GM19239 (cell line): ENCODE measurements around the gene LTF.

ENCODE experiments used
- DNase-seq: peaks from one replicate; pipeline ENCODE4 v3.0.0; 2011; ENCODE audit warnings: low spot score; ENCODE audit not compliant: insufficient read length
- FAIRE-seq: peaks from 2 replicates; lab custom pipeline; 2011; peaks lifted over from hg19 to GRCh38; lab: Jason Lieb, UNC

Gene LTF

DNA sequence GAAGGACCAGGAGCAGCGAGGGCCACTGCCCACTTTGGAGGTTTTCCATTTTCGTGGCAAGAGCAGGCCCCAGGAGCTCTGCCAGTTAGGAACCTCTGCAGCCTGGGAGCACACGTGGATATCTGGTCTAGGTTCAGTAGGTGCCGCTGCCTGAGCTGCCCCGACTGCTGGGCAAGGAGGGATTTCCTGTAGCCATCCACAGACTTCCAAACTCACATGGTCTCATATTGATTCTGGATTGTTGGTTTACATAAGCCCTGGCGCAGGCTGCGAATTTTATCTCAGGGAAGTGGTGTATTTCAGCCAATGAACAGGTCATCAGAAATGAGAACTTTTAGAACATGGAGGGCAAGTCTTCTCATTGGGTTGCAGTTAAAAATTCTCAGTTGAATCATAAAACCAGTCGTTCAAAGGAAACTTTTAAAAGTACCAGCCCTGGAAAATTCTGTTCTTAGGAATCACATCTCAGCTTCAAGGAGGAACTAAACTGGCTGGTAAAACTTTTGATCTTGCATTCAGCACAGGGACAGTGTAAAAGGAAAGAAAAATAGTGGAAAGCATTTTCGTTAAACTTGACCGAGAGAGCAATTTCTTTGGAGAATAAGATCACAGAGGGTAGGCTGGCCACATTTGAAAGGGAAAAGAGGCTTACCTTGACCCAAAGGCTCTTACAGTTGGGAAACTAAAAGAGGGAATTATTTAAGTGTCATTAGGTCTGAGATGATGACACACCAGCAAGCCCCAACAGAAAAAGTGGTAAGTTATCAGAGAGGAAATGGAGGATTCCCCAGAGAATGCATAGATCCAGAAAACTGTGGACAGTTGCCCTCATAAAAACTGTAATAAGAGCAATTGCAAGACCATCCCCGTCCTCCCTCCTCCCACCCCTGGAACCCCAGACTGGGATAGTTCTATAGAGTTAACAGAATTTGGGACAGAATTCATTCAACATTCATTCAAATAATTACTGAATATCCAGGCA is 26.7 kb upstream of the LTF start:
- FAIRE-seq (no peak), DNase-seq (no peak)

DNA sequence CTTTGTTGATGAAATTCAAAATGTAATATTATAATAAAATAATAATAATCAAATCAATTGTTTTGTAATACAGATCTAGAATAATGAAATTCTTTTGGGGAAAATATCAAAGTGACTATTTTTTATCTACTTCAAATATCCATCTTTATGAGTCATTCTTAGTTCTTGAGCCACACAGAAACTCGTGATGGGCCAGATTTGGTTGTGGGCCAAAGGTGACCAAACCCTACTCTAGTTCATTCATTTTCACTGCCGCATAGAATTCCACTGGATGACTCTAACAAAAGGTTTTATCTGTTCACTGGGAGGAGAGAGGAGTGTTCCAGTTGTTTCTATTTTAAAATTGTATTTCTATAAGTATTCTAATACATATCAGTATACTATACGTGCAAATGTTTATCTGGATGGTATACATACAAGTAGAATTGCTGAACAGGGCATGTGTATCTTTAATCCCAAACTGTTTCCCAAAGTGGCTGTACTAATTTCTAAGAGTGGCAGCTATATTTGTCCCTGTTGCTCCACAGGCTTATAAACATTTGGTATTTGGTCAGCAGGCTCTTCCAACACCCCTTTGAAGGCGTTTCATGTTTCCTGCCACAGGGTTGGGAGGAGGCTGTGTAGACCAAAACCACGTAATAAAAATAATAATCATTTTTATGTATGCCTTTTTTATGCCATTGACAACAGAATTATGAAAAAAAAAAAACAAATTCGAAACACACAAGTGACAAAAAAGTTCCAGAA is 25.8 kb upstream of the LTF start:
- DNase-seq (no peak), FAIRE-seq (no peak)

GRCh38 chr3:46489875-46490274 is 25.2 kb upstream of the LTF start:
- DNase-seq, result no peak
- FAIRE-seq, result peak; percentile 64

- no peak for DNase-seq
- FAIRE-seq, result no peak
Measured at GRCh38 chr3:46489381-46489780, 24.7 kb upstream of the LTF start.

DNA sequence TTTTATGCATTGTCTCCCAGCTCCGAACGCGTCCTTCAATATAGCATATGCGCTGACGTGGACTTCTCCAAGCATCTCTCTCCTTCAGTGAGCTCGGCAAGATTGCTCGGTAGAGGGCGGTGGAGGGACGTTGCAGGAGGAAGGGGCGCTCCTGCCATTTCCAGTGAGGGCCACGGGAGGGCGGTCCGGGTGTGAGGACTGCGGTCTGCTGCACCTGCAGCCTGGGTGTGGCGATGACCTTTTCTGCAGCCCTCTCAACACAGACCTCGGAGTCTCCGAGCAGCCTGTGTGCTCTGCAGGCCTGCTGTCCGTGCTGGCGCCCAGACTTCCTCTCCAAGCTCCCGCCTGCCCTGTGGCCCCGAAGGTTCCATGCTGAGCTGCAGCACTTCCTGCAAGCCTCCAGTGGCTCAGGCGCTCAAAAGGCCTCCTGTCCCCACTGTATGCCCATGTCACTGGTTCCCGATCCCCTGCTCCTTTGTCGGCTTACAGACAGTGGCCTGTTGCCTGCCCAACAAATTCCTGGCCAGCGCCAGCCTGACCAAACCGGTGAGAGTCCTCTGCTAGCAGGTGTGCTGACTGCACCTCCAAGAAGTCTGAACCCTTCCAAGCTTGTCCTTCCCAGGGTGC is 24.1 kb upstream of the LTF start:
- DNase-seq, result peak; percentile 97
- peak; percentile 99 for FAIRE-seq

DNA sequence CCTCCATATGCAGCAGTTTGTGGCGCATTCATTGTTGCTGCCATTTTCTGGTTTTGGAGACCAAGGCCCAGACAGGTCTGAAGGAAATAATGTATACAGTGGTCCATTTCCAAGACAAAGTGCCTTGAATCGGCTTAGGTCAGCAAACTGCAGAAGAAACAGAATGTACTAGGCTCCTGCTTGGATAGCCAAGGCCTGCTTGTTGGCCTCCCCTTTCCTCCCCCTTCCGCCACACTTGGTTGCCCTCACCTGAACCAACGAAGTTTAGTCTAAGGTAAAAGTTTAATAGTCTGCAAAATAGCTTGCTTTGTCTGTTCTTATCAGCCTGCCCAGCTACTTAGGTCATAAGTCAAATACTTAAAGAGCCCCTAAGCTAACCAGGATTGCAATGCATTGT is 21.1 kb upstream of the LTF start:
- no peak for FAIRE-seq
- no peak for DNase-seq

- DNase-seq (no peak), FAIRE-seq (no peak)
Measured at GRCh38 chr3:46484911-46485778, 20.4 kb upstream of the LTF start.

GRCh38 chr3:46484388-46484787 is 19.7 kb upstream of the LTF start:
- DNase-seq (no peak), FAIRE-seq (no peak)

- DNase-seq (no peak), FAIRE-seq (no peak)
Measured at GRCh38 chr3:46483825-46484224, 19.1 kb upstream of the LTF start.

DNA sequence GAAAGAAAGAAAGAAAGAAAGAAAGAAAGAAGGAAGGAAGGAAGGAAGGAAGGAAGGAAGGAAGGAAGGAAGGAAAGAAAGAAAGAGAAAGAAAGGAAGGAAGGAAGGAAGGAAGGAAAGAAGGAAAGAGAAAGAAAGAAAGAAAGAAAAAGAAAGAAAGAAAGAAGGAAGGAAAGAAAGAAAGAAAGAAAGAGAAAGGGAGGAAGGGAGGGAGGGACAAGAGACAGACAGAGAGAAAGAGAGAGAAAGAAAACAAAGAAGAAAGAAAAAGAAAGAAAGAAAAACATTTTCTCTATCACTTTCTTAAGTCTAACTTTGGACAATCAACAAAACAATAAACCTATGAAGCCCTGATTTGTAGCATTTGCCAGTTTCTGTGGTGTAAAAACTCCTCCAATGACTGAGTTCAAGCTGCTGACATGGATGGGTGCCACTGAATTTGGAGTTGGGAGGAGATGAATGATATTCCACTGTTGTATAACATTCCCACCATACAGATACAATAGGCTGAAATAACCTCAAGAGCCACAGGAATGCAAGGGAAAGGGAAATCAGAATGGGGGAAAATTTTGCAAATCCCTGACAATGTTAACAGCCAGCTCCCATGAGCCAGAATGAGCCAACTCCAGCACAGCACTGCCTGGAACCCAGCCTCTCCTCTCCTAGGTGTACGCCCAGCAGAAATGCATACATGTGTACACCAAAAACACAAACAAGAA is 18.1 kb upstream of the LTF start:
- DNase-seq (no peak), FAIRE-seq (no peak)

GRCh38 chr3:46481636-46482035 is 16.9 kb upstream of the LTF start:
- DNase-seq (no peak), FAIRE-seq (no peak)

GRCh38 chr3:46480491-46481195 is 15.9 kb upstream of the LTF start:
- FAIRE-seq (no peak), DNase-seq (no peak)

DNA sequence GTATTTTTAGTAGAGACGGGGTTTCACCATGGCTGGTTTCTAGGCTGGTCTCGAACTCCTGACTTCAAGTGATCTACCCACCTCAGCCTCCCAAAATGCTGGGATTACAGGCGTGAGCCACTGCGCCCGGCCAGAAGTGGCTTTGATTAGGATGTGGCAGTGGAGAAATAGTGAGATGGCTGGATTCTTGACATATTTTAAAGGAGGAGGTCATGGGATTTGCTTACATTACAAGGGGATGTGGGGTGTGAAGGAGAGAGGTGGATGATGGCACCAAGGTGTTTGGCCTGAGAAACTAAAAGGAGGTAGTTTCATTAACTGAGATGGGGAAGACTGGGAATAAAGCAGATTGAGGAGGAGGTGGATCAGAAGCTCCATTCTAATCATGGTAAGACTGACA is 15.0 kb upstream of the LTF start:
- DNase-seq, result no peak
- FAIRE-seq, result no peak

- FAIRE-seq (no peak), DNase-seq (no peak)
Measured at GRCh38 chr3:46479021-46479420, 14.3 kb upstream of the LTF start.

DNA sequence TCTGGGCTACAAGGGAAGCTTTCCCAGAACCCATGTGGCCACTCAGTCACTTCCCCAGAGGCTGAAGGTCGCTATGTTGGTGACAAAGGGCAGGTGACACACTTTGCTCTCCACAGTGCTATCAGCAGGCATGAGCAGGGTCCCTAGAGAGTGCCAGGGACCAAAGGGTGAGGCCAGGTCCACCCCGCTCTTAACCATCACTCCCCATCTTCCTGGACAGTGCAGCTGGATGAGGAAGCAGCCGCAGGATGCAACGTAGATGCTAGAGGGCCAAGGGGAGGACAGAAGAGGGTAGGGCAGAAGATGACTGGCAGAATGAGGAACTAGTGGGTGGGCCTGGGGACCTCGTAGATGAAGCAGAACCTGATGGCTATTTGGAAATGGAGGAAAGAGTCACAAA is 13.6 kb upstream of the LTF start:
- FAIRE-seq (no peak), DNase-seq (no peak)

- DNase-seq (no peak), FAIRE-seq (no peak)
Measured at GRCh38 chr3:46477756-46478155, 13.1 kb upstream of the LTF start.

DNA sequence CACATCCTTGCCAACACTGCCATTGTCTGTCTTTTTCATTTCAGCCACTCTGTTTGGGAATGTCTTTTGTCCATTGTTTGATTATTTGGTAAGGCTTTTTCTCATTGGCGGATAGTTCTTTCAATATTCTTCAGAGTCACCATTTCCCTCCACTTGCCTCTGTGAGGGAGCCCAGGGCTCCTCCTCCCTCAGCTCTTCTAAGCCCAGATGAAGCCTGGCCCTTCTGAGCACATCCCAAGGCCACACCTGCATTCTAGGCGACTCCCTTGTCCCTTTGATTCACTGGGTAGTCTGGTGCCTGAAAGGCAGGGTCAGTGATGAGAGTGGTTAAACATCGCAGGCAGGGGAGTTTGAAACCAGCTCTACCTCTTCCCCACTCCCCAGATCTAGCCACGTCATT is 12.4 kb upstream of the LTF start:
- DNase-seq (no peak), FAIRE-seq (no peak)

DNA sequence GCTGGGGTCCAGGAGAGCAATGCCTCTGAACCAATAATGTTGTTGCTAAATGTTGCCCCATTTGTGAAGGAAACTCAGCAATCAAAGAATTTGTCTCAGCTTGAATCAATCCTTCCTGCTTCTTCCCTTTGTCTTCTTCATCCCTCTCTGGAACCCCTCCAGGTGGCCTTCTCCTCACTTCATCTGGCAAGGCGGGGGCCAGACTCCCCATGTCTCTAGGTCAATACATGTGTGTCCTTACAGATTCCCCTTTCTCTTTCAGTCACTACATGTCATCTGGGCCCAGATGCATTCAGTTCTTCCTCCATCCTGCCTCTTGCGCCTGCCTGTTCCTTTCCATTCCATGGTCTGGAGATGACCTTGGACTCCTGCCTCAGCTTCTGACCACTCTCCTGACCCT is 8.0 kb upstream of the LTF start:
- FAIRE-seq (no peak), DNase-seq (no peak)

DNA sequence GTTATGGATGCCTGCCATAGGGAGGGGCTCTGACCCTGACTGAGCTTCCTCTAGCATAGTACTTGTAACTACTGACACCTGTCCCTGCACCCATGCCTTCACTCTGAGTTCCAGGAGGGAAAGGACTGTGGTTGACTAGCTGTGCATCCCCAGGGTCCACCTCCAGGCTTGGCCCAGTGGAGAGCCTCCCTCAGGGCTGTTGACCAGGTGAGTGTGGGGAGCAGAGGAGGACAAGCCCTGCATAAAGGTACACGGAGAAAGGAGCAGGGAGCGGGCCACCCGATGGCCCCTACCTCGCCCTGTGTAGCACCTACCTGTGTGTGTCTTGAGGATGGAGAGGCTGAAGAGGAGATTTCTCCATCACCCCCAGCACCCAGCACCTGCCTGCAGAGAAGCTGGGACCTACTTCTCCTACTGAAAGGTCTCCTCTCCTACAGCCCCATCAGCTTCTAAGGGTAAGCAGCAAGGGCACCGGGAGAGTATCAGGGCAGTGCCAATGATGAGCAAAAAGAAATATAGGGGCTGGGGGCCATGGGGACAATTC is 6.7 kb upstream of the LTF start:
- no peak for DNase-seq
- no peak for FAIRE-seq
